ENCODE measurements around the gene RAPGEF1. TPM values are rescaled to one million over a fixed set of nuclear protein-coding genes. Genes with fewer than 3 reads are reported as not detected.
"Not testable (repeated sequence)": the region's sequence is repeated elsewhere in the genome, so short reads cannot be mapped to it uniquely, and the experiment has no call there.

Gene RAPGEF1
- total RNA-seq, 1 experiment from 2014 or later: 22.5 TPM

DNA sequence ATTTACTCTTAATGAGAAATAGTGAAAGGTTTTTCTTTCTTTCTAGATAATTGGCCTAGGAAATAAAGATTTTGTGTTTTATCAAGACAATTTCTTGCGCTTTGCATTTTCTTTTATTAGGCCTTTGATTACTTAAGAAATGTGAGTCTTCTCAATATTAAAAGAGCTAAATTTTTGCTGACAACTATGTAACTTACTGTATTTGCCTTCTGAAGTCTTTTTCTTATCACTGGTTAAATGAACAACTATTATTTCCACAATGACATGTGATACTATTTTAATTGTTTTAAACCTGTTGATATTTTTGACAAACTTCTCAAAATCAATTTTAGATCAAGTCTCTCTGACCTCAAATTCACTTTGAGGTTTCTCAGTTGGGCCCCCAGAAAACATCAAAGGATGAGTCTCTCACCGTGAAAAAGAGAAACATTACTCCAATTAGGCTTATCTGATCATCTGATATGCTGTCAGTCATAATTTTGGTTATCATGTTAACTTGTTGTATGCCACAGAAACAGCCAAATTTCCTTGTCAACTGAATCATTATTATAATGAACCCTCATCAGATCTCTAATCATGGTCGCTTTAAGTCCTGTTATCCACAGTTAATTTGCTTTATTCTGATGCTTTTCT is 48.8 kb downstream of the RAPGEF1 start:
- no peak for DNase-seq (ENCODE audit: low read depth)

DNA sequence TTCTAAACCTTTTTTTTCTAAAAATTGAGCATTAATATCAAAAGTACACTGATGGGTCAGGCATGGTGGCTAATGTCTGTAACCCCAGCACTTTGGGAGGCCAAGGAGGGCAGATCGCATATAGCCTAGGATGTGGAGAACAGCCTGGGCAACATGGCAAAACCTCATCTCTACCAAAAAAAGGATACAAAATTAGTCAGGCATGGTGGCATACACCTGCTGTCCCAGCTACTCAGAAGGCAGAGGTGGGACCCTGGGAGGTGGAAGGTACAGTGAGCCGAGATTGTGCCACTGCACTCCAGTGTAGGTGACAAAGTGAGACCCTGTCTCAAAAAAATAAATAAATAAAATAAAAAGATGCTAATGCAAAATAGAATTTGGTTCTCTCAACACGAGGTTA is 49.4 kb downstream of the RAPGEF1 start:
- DNase-seq (ENCODE audit: low read depth): no peak

- no peak for DNase-seq (ENCODE audit: low read depth)
Observed at GRCh38 chr9:131688377-131688776, 51.5 kb downstream of the RAPGEF1 start.

DNA sequence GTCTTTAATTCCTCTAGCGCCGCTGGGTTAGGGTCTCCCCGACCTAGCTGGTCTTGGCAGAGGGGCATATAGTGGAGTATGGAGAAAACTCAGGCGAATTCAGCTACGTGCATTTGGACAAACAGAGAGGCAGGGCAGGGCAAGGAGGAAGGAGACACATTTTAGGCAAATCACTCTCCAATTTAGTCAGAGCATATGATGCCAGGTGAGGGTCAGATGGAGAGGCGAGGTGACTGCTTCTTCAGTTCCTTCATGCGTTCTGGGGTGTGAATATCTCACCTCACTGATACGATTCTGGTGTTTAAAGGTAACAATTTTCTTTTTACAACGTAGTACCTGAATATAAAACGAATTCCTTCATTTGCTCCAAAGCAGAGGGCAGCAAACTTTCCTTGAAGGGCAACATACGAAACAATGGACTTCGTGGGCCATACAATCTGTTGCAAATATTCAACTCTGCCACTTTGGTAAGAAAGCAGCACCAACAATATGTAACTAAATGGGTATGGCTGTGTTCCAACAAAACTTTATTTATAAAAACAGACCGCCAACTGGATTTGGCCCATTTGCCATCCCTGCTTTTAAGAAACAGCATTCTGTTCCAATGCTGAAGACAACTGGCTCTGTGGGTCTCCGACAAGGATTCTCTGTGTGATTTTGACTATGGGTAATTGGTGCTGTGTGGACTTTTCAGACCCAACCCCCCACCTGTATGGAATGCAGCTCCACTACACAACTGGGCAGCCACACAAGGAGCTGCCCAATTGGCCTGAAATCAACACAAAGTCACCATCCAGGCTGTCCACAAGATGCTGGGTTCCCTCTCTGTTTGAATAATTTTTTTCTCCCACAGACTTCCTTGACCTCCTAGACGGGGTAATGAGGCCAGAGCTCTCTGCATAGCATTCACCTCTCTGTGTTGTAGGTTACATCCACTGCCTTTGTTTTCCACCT is 53.8 kb downstream of the RAPGEF1 start:
- DNase-seq (ENCODE audit: low read depth): no peak

DNA sequence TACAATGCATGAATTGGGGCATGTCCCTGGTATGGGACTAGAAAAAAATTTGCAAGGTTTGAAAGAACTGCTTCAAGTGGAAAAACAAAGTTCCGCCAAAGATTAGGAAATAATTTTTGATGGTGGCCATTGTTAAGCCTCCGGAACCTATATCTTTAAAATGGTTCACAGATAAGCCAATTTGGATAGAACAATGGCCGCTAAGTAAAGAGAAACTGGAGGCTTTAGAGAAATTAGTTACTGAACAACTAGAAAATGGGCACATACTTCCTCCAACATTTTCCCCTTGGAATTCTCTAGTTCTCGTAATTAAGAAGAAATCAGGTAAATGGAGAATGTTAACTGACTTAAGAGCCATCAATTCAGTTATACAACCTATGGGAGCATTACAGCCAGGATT is 56.8 kb downstream of the RAPGEF1 start:
- not testable (repeated sequence) for DNase-seq (ENCODE audit: low read depth)

- no peak for DNase-seq (ENCODE audit: low read depth)
Observed at GRCh38 chr9:131682261-131682660, 57.6 kb downstream of the RAPGEF1 start.

GRCh38 chr9:131681826-131682225 is 58.0 kb downstream of the RAPGEF1 start:
- not testable (repeated sequence) for DNase-seq (ENCODE audit: low read depth)

GRCh38 chr9:131681108-131681507 is 58.8 kb downstream of the RAPGEF1 start:
- not testable (repeated sequence) for DNase-seq (ENCODE audit: low read depth)

DNA sequence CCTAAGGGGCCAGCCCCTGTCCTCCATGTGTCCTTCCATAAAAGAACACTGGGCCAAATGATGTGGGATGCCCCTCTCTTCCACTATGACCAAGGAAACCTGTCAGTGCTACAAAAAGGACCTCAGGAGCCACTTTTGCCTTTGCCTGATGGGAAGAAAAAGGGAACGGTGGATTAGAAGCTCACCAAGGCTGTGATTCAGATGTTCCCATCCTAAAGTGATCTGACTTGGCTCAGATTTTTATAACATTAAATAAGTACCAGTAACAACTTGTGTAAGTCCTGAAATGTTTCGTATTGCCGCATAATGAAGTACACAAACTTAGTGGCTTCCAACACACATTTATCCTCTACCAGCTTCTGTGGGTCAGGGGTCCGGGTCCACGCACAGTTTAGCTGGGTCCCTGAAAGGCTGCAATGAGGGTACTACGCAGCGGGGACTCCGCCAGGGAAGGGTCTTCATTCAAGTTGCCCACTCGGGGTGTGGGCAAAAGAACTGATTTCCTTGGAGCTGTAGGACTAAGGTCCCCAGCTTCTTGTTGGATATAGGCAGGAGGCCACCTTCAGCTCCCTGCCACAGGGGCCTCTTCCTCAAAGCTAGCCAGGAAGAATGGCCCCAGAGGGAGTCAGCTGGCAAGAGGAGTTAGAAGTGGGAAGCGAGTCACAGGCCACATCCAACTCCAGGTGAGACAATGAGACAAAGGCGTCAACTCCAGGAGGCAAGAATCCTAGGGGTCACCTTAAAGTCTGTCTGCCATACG is 60.4 kb downstream of the RAPGEF1 start:
- no peak for DNase-seq (ENCODE audit: low read depth)

GRCh38 chr9:131678499-131679111 is 61.3 kb downstream of the RAPGEF1 start:
- DNase-seq (ENCODE audit: low read depth): peak; percentile 96

- peak; percentile 18 for DNase-seq (ENCODE audit: low read depth)
Observed at GRCh38 chr9:131677444-131678180, 62.3 kb downstream of the RAPGEF1 start.

GRCh38 chr9:131677049-131677443 is 62.8 kb downstream of the RAPGEF1 start:
- DNase-seq (ENCODE audit: low read depth): no peak

- no peak for DNase-seq (ENCODE audit: low read depth)
Observed at GRCh38 chr9:131676431-131676972, 63.4 kb downstream of the RAPGEF1 start.

GRCh38 chr9:131675437-131676022 is 64.3 kb downstream of the RAPGEF1 start:
- no peak for DNase-seq (ENCODE audit: low read depth)

GRCh38 chr9:131674425-131675421 is 65.2 kb downstream of the RAPGEF1 start:
- no peak for DNase-seq (ENCODE audit: low read depth)

DNA sequence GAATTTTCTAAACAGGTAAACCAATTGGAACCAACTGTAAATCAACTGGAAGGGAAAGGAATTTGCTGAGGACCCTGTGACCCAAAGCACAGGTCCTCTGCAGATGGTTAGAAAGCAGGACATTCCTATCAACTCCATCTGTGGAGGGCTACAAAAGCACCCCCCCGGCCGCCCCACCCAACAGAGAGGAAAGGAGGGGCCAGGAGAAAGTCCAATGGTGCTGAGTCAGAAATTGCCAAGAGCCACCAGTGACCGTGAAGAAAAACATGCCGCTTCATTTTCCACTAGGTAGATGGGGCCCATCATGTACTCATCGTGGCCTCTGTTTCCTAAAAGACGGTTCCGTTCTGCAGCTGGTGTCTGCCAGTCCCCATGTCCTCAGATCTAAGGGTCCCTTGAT is 66.3 kb downstream of the RAPGEF1 start:
- no peak for DNase-seq (ENCODE audit: low read depth)

GRCh38 chr9:131673068-131673467 is 66.8 kb downstream of the RAPGEF1 start:
- DNase-seq (ENCODE audit: low read depth): no peak

GRCh38 chr9:131672451-131672850 is 67.4 kb downstream of the RAPGEF1 start:
- DNase-seq (ENCODE audit: low read depth): no peak

GRCh38 chr9:131671133-131671520 is 68.7 kb downstream of the RAPGEF1 start:
- DNase-seq (ENCODE audit: low read depth): no peak

Data from HT1080 (cell line).